ENCODE data around the gene IGFL4.

DNA sequence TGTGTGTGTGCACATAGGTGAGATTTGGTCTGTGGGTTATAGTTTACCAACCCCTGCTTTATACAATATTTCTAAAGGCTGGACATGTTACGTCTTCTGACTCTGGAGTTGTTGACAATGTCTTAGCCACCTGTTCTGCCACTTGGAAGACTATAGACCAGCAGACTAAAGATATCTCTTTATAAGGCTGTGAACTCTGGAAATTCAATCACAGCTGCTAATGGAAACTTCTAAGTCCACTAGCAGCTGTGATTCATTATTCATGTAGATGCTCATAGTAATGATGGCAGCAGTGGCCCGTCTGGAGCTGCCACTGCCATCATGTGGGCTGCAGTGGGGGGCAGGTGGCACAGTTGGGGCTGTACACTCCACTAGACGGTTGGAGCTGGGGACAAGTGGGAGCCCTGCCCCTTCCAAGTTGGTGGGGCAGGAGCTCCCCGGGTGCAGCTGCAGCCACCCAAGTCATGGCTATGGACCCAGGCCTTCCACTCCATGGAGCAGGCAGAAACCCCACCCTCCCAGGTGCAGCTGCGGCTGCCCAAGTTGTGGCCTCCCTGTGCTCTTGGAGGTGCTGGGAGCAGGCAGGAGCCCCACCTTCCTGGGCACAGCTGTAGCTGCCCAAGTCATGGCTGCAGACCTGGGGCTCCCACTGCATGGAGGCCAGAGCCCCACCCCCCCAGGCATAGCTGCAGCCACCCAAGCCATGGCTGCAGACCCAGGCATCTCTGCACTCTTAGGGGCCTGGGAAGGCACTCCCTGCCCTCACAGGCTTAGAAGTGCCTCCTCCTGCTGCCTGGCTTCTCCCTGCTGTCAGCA is 8.8 kb downstream of the IGFL4 start:
- TF ChIP-seq, protein P1, sequence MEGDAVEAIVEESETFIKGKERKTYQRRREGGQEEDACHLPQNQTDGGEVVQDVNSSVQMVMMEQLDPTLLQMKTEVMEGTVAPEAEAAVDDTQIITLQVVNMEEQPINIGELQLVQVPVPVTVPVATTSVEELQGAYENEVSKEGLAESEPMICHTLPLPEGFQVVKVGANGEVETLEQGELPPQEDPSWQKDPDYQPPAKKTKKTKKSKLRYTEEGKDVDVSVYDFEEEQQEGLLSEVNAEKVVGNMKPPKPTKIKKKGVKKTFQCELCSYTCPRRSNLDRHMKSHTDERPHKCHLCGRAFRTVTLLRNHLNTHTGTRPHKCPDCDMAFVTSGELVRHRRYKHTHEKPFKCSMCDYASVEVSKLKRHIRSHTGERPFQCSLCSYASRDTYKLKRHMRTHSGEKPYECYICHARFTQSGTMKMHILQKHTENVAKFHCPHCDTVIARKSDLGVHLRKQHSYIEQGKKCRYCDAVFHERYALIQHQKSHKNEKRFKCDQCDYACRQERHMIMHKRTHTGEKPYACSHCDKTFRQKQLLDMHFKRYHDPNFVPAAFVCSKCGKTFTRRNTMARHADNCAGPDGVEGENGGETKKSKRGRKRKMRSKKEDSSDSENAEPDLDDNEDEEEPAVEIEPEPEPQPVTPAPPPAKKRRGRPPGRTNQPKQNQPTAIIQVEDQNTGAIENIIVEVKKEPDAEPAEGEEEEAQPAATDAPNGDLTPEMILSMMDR (conservative IDR thresholded peaks at IDR 0.05), result no peak
- no peak for TF ChIP-seq ZFX (IDR thresholded peaks at IDR 0.05)
